Smooth muscle cell of the coronary artery (primary cell): ENCODE measurements around the gene SOBP. TPM values are rescaled to one million over a fixed set of nuclear protein-coding genes. Genes with fewer than 3 reads are reported as not detected.

Source experiments
- total RNA-seq: library from RNA; depleted of rRNA; stranded (reverse); fragments of >200 nt; gene quantifications from 2 replicates; pipeline ENCODE4 v1.2.3, GENCODE V29; 2014; ENCODE audit warnings: low replicate concordance

SOBP gene, protein sequence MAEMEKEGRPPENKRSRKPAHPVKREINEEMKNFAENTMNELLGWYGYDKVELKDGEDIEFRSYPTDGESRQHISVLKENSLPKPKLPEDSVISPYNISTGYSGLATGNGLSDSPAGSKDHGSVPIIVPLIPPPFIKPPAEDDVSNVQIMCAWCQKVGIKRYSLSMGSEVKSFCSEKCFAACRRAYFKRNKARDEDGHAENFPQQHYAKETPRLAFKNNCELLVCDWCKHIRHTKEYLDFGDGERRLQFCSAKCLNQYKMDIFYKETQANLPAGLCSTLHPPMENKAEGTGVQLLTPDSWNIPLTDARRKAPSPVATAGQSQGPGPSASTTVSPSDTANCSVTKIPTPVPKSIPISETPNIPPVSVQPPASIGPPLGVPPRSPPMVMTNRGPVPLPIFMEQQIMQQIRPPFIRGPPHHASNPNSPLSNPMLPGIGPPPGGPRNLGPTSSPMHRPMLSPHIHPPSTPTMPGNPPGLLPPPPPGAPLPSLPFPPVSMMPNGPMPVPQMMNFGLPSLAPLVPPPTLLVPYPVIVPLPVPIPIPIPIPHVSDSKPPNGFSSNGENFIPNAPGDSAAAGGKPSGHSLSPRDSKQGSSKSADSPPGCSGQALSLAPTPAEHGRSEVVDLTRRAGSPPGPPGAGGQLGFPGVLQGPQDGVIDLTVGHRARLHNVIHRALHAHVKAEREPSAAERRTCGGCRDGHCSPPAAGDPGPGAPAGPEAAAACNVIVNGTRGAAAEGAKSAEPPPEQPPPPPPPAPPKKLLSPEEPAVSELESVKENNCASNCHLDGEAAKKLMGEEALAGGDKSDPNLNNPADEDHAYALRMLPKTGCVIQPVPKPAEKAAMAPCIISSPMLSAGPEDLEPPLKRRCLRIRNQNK
- total RNA-seq, result 1.4 and 2.2 TPM in 2 replicates

GRCh38 chr6:107489636-107490565 lies at the start of gene SOBP:
TSS of gene SOBP (plus strand) at chr6:107490117. CDS start at chr6:107490617, 500 bp downstream.

DNA sequence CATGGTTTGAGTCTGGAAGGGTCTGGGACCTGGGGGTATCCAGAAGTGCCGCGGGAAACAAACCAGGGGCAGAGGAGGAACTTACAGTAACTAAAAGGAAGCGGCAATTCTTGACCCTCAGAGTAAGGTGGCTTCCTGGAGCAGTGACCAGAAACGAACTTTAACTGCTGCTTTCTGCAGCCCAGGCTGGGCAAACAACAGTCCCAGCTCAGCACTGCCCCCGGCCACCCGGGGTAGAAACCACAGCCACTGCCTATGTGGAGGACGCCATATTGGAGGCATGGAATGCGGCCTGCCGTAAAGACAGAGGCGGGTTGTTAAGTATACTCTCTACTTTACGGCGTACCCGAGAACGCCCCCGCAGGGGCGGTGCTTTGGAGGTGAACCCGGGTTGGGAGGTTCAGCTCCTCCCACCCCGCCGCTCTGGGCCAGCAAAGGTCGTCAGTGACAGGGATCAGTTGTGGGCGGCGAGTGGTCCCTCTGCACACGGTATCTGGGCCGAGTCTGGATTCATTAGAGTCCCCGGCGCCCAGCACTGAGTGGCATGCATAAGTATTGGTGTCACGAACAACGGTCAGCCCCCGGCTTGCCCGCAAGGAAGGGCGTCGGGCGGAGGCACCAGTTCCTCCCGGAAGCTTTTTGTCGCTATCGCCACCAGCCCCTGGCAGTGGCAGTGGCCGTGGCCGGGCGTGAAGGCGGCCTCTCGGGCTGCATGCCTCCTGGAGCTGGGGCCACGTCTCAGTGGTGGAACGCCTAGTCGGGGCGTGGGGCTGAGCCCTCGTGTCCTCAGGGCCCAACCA lies 30.4 kb upstream of the SOBP start, which contains the start of gene PDSS2:
Gene PDSS2 (minus strand): TSS at position 282 of the 800 bp plus-strand sequence. CDS start 279 bp downstream, at position 3.

Other genes starting within 250 kb of the SOBP start
- gene PDSS2, start 30.6 kb upstream of the SOBP start, total RNA-seq, result 6.4 and 8.4 TPM in 2 replicates